ENCODE results near the gene NADSYN1.

DNA sequence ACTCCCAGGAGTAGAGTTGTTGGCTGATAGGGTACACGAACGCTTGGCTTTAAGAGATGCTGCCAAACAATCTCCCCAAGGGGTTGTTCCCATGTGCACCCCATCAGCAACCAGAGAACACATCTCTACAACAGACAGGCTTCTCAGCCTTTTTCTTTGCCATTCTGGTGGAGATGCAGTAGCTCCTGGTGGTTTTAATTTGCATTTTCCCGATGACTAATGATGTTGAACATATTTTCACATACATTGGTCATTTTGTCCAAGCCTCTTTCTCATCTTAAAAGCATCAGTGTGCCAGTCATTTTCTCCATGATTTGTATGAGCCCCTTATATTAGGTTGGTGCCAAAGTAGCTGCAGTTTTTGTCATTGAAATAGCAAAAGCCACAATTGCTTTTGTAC is 26.6 kb upstream of the NADSYN1 start:
- TF ChIP-seq, protein P1, sequence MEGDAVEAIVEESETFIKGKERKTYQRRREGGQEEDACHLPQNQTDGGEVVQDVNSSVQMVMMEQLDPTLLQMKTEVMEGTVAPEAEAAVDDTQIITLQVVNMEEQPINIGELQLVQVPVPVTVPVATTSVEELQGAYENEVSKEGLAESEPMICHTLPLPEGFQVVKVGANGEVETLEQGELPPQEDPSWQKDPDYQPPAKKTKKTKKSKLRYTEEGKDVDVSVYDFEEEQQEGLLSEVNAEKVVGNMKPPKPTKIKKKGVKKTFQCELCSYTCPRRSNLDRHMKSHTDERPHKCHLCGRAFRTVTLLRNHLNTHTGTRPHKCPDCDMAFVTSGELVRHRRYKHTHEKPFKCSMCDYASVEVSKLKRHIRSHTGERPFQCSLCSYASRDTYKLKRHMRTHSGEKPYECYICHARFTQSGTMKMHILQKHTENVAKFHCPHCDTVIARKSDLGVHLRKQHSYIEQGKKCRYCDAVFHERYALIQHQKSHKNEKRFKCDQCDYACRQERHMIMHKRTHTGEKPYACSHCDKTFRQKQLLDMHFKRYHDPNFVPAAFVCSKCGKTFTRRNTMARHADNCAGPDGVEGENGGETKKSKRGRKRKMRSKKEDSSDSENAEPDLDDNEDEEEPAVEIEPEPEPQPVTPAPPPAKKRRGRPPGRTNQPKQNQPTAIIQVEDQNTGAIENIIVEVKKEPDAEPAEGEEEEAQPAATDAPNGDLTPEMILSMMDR (IDR thresholded peaks at IDR 0.05): no peak
- TF ChIP-seq POLR2A (IDR thresholded peaks at IDR 0.05) (no peak), EP300 (IDR thresholded peaks at IDR 0.05) (no peak)

Data from tibial nerve (tissue), 4 donors.